GM21786 (cell line): ENCODE measurements around the gene LCTL.
A peak's percentile ranks its signal among the peaks of the same experiment; 100 is the strongest.

Experiments used
- ATAC-seq: cut with Tn5 transposase; IDR thresholded peaks from one replicate; pipeline ENCODE4 v1.9.1; 2021; ENCODE audit not compliant: unreplicated experiment

The LCTL gene

DNA sequence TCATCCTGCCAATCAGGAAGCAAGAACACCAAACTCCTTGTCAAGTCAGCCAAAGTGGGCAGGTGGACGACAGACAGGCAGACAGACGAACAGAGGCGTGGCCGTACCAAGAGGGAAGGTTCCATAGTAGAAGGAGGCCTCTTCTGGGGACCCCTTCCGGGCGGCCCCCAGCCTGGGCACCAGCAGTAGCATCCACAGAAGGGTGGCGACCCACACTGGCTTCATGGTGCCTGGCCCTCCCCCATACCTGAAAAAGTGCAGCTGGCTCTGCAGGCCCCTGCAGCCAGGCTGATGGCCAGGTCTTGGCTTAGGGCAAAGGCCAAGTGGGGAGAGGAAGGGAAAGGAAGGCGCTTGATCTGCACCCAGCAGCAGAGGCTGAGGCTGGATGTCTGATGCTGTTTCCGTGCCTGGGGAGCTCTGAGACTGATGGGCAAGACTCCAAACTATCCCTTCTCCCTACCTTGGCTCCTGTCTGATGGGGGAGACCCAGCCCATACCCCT lies 607 bp downstream of the LCTL start:
- no peak for ATAC-seq

DNA sequence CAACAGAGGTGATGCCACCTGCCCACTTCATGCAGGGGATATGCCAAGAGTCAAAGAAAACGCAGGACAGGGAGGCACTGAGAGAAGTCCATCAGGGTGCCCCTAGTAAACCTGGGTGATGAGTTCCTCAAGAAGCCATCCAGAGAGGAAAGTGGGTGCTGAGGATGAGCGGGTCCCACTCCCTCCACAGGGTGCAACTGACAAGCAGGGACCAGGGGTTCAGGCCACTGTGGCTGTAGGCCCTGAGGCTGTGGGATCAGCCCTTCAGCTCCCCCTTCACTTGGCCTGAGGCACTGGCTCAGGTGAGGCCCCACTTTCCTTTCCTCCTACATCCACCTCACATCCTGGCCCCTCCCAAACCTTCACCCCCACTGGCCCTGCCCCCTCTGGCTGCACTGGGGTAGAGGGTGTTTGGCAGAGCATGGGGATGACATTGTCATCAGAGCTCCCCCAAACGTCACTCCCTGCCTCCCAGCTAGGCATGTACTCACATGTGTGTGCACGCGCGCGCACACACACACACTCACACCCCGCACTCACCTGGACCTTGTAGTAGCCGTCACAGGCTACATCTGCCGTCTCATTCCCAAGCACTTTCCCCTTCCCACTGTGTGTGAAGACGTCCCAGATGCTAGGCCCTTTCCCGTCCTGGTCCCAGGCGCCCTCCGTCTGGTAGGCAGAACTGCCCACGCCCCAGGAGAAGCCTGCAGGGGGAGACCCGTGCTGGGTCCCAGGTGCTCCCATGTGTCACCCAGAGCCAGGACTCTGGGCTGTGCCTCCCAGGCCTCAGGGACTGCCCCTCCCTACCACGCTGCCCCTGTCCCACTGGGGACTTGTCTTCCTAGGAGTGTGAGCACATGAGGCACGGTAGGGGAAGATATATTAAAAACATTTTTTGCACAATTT lies 1.4 kb downstream of the LCTL start:
- ATAC-seq: no peak

DNA sequence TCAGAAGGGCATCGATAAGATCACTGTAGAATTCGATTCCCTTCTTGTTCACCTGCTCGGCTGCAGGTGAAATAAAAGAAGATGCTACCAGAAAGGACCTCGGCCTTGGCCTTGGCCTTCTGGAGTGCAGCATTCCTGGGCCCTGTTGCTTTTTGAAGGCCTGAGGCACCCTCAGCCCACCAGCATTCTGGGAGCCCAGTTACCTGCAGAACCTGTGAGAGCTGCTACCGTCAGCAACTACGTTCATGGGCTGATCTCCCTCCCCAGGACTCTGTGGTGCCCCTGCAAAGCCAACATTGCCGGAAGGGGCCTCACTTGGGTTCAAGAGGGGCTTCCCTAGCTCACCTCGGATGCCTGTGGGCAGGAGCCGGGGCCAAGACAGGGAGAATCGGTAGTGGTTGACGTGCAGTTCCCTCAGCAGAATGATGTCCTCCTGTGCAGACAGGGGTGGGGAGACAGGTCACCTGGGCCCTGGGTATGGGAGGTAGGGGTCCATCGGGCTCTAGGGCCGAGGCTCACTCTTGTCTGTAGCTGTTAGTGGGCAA lies 2.2 kb downstream of the LCTL start:
- ATAC-seq: no peak

DNA sequence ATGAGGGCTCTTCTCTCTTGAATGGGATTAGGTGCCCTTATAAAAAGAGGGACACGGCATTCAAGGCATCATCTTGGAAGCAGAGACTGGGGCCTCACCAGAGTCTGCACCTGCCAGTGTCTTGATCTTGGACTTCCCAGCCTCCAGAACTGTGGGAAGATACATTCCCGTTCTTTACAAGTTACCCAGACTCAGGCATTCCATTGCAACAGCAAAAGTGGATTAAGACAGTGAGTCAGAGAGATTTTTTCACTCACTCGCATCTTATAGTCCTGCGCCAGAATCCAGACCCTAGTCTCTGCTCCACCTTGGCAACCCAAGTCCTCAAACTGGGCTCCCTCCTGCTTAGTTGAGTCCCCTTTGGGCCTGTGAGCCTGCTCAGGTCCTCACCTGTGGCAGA lies 2.7 kb downstream of the LCTL start:
- ATAC-seq: no peak

DNA sequence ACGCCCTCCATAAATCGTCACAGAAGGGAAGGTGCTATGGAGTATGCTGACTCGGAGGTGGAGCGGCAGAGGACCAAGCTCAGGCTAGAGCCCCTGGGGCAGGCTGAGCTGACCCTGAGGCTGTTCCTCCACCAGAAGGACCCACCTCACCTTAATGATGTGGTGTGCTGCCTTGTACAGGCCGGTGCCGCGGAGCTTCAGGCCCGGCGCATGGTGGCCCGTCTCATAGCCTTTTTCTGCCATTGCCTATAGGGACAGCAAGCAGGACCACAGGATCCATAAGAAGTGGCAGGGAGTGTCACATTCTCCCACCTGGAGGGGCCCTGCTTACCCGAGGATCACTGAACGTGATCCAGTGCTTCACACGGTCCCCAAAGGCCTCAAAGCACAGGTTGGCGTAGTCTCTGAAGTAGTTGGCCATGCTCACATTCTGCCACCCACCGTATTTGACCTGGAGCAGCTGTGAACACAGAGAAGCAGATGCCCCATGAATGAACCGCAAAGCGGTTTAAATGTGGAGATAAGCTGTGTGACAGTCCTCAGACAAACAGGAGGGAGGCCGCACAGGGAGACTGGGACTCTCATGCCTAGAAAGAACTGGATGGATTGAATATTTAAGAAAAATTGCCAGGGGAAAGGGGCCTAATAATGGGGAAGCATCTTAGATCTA lies 4.8 kb downstream of the LCTL start:
- no peak for ATAC-seq

DNA sequence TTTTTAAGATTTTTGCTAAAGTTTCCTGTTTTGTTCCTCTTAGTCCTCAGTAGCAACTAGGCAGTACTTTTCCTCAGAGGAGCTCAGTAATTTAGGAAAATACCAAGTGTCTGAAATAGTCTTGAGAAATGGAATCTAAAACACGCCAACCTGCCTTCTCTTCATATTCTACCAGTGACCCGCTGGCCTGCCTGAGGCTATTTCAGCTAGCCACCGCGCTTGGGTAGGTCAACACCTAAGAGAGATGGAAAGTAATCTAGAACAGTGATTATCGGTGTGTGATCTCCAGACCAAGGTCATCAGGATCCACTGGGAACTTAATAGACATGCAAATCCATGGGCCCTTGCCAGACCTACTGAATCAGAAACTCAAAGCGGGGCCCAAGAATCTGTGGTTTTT lies 7.5 kb downstream of the LCTL start:
- no peak for ATAC-seq

DNA sequence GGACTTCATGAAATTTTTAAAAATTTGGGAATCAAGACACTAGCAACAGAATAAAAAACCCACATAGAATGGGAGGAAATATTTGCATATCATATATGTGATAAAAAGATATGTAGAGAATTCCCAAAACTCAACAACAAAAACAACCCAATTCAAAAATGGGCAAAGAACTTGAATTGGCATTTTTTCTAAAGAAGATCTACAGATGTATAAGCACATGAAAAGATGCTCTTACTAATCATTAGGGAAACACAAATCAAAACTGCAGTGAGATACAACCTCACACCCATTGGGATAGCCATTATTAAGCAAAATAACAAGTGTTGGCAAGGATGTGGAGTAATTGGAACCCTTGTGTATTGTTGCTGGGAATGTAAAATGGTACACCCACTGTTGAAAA lies 10.1 kb downstream of the LCTL start:
- no peak for ATAC-seq

DNA sequence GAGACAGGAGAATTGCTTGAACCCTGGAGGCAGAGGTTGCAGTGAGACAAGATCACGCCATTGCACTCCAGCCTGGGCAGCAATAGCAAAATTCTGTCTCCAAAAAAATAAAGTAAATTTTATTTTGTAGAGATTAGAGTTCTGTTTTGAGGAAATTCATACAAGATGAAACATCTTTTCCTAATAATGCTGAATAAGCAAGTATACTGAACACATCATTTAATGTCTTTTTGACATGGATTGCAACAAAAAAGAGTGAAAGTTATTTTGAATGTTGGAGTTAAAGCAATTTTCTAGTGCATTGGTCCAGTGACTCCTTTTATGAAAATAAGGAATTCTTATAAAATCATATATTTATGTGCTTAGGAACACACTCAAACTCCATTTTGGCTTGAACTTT lies 20.5 kb downstream of the LCTL start:
- no peak for ATAC-seq

DNA sequence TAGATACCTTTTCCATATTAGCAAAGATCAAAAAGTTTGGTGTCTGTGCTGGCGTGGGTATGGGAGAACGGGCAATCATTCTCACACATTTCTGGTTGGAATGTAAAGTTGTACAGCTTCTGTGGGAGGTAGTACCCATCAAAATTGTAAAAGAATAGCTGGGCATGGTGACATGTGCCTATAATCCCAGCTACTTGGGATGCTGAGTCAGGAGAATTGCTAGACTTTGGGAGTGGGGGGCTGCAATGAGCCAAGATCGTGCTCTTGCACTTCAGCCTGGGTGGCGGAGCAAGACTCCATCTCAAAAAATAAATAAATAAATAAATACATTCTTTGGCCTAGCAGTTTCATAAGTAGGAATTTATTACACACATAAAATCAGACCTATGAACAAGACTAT lies 22.9 kb downstream of the LCTL start:
- no peak for ATAC-seq

DNA sequence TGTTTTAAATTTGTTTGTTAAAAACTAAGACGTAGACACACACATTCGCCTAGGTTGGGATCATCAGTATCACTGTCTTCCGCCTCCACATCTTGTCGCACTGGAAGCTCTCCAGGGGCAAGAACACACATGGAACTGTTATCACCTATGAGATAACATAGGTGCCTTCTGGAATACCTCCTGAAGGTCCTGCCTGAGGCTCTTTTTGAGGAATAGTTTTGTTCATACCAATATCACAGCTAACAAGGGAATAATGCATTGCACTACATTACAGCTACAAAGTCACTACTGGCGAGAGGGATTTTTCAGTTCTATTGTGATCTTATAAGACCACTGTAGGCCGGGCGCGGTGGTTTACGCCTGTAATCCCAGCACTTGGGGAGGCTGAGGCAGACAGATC lies 30.7 kb downstream of the LCTL start:
- ATAC-seq: no peak

DNA sequence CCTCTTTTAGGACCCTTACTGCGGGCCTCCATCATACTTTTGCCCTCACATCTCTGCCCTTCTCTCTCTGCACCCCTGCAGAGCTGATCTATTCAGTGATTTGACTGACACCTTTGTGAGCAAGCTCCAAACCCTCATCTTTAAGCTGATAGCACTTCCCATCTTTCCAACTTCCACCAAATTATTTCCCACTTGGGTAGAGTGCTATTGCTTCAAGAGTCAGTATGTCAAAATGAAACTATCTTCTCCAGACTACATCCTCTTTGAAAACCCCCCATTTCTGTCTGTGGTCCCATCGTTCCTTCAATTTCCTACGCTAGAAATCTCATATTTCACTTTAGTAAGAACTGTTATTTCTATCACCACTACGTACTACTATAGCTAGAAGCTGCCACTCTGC lies 41.0 kb downstream of the LCTL start:
- no peak for ATAC-seq

DNA sequence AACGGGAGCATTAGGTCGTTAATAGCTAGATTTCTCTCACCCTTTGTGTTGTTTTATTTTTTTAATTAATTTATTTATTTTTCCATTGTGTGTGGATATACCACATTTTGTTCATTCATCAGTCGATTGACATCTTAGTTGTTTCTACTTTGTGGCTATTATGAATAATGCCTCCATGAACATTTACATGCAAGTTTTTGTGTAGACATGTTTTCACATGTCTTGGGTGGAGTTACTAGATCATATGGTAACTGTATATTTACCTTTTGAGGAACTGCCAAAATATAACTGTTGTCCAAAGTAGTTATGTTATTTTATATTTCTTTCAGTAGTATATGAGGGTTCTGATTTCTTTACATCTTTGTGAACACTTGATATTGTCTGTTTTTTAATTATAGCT lies 41.9 kb downstream of the LCTL start:
- no peak for ATAC-seq

DNA sequence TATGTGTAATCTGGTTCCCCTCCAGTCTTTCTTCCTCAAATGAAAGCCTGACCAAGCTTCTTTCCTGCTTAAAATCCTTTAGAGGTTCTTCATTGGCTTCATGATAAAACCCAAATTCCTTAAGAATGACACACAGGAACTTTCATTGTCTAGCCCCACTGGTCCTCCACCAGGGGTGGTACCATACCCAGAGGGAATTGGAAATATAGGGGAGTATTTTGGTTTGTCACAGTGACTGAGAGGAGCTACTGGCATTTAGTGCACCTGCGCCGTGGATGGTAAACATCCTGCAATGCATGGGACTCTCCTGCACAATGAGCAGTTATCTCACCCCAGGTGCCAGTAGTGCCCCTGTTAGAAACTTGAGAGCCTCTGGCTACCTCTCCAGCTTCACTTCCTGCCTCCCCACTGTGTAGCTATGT lies 49.9 kb downstream of the LCTL start:
- no peak for ATAC-seq

DNA sequence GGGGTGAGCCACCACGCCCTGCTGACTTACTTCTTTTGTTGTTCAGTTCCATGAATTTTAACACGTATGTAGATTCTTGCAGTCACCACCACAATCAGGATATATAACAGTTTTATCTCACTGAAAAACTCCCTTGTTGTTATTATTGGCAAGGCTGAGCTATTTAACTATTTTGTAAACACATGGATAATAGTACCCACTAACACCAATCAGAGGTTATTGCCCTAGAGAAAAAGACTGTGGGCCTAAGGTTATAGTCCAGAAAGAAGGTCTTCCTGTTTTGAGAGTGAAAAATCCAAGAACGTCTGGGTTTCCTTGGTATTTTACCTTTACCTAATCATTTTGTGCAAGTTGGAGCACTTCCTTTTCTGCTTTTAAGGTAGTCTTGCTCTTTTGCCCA lies 51.2 kb downstream of the LCTL start:
- ATAC-seq: no peak

DNA sequence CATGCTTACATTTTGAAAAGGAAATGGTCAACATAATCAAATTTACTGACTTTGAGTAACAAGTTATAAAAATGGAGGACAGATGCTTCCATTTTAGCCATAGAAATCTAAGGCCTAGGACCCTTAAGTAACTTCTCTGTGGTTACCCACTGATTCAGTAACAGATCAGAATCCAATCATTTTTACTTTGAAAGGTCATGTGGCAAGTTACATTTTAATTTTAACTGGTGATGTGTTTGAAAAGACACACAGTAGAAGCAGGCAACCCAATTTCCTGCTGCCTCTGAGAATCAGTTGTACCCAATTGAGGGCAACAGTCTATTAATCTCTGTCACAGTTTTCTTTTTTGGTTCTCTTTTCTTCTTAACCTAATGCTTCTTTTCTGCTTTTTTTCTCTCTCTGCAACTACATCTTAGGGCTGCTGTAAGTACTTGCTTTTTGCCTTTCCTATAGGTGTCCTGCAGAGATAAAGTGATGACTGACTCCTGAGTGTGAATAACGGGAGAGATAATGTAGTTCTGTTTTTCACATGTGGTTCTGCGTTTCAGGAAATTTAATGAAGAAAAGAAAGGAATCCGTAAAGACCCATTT lies 57.4 kb downstream of the LCTL start:
- ATAC-seq: no peak

DNA sequence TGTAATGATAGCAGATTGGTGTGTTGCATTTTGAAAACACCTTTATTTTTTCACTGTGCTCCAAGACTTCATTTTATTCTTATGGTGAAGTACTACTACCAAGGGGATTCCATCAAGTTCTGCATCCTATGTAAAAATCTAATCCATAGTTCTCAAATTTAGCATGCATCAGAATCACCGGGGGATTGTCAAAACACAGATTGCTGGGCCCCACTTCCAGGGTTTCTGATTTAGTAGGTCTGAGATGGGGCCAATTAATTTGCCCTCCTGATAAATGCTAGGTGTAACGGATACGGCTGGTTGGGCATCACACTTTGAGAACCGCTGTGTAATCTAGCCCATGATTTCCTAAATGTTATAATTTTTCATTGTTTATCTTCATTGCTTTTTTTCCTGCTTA lies 60.0 kb downstream of the LCTL start:
- no peak for ATAC-seq

DNA sequence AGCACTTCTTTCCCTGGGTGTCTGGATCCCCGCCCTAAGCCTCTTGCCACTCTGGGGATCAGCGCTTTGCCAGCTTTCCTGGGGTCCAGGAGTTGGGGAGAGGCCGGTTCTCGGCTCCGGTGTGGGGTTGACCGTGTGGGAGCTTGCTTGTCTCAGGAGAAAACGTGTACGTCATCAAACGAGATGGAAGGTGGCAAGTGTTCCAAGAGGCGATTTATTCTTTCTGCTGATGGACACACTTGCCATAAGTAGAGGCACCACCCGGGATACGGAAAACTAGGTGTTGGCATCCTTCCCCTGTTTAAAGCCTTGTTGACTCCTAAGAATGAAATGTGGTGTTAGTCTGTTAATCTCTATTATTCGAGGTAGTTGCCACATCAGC lies 60.4 kb downstream of the LCTL start:
- ATAC-seq: peak; percentile 18

DNA sequence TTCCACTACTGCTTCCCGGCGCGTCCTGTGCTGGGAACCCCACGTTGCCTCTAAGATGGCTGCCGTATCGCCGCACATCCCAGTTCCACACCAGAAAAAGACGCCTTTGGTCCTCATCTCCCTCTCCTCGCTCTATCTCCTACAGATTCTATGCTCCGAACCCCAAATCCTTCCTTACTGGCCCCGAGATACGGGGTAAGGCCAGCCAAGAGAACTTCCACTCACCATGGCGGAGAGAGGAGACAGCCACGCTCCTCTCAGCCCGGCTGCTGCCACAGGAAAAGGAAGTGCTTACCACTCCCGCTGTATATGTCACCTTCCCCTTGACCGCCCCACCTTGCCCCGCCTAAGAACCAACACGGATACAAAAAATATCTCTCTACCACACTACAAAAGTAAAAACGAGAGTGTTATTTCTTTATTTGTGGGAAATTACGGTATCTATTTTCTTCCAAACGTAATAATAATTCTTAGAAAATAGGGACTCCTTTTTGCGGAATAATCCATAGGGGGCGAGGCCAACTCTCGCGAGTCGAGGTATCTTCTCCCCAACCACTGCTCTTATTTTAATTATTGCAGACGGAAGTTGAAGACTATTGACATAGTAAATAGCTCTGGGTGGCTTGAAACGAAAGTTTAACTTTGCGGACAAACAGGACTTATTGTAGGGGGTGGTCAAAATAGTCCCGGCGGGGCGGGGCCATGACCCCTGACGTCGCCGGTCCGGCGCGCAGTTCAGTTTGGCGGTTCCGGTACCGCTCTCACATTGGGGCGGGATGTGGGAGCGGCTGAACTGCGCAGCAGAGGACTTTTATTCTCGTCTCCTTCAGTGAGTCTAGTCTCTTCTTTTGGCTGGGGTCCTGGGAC lies 61.0 kb downstream of the LCTL start, which contains the start of the genes RPL4 and ZWILCH:
Gene RPL4 (minus strand): TSS at position 293 of the 867 bp plus-strand sequence. CDS start 65 bp downstream, at position 228.
Gene ZWILCH (plus strand): TSS at position 764 of the 867 bp plus-strand sequence. CDS start 13 bp downstream, at position 777.
- ATAC-seq: peak; percentile 79

DNA sequence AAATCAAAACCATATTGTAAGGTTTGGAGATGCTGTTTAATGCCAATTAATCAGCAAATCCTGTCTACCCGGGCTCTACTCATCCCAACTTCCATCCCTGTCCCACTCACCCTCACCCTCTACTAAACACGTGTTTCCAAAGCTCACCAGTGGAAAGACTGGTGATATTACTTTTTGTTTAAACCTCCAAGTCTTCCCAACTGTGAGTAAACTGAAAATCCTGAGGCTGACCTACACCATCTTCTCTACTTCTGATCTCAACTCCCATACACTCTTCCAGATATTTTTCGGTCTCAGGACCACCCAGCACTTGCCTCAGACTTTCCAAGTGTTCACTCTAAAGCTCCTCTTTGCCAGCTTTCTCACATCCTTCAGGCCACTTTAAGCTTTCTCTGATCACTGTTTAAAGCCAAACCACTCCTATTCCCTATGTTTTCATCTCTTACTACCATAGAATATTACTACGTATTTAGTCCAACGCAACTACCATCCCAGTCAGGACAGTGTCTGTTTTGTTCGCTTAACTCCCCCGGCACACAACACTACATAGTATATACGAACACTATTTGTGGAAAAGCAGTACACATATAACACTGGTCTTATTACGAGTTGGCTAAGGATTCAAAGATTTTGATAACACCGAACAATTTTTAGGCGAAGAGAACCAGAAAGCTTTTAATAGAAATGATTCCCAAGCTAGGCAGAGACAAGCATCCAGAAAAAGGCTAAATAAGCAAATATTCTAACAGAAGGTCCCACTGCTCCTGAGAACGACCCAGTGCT lies 61.8 kb downstream of the LCTL start:
- ATAC-seq: no peak
